BLaER1 (cell line): ENCODE measurements around the gene APC2.
A peak's percentile ranks its signal among the peaks of the same experiment; 100 is the strongest.
"Not testable (repeated sequence)": the region's sequence is repeated elsewhere in the genome, so short reads cannot be mapped to it uniquely, and the experiment has no call there.

Source experiments
- H3K27ac ChIP-seq: shearing (Covaris generic); formaldehyde crosslinking; 2 replicates; pipeline ENCODE4 v1.8.1; 2022
- H3K27me3 ChIP-seq: shearing (Covaris generic); formaldehyde crosslinking; 2 replicates; pipeline ENCODE4 v1.8.1; 2022
- H3K36me3 ChIP-seq: shearing (Covaris generic); formaldehyde crosslinking; 2 replicates; pipeline ENCODE4 v1.8.1; 2022
- H3K4me1 ChIP-seq: shearing (Covaris generic); formaldehyde crosslinking; 2 replicates; pipeline ENCODE4 v1.8.1; 2022
- H3K4me2 ChIP-seq: shearing (Covaris generic); formaldehyde crosslinking; 2 replicates; pipeline ENCODE4 v1.8.1; 2022
- H3K4me3 ChIP-seq: shearing (Covaris generic); formaldehyde crosslinking; 2 replicates; pipeline ENCODE4 v1.8.1; 2022
- H3K9ac ChIP-seq: shearing (Covaris generic); formaldehyde crosslinking; 2 replicates; pipeline ENCODE4 v1.8.1; 2022
- H3K9me3 ChIP-seq: shearing (Covaris generic); formaldehyde crosslinking; 2 replicates; pipeline ENCODE4 v1.8.1; 2022
- H4K20me1 ChIP-seq: shearing (Covaris generic); formaldehyde crosslinking; 2 replicates; pipeline ENCODE4 v1.8.1; 2022
- Cebpa-rat ChIP-seq: shearing (Covaris generic); IDR thresholded peaks from 2 replicates; pipeline ENCODE4 v1.8.1; 2022

The APC2 gene

DNA sequence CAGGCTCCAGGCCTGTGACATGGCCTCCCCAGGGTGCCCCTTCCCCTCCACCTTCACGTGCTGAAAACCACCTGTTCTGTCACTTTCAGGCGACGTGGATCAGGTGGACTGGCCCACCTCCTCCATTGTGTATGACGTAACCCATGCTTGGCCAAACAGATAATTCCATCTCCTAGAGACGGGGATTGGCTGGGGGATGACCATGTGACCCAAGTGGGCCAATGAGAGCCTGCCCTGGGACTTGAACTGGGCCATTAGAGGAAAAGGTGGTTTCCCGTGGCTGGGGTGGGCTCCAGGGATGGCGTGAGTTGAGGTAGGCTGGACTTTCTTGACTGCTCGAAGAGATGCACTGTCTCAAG is 66.5 kb downstream of the APC2 start:
- H3K27ac ChIP-seq, result no peak overlapping the region
- no peak overlapping the region for H3K4me3 ChIP-seq
- TF ChIP-seq Cebpa-rat, result no peak
- H4K20me1 ChIP-seq, result peaks cover 8% of the 10 kb centered on the region
- no peak overlapping the region for H3K9ac ChIP-seq
- no peaks in the 10 kb centered on the region for H3K36me3 ChIP-seq
- H3K4me1 ChIP-seq, result peaks cover 31% of the 10 kb centered on the region
- H3K4me2 ChIP-seq, result no peak overlapping the region
- peaks cover 24% of the 10 kb centered on the region for H3K27me3 ChIP-seq
- no peaks in the 10 kb centered on the region for H3K9me3 ChIP-seq

DNA sequence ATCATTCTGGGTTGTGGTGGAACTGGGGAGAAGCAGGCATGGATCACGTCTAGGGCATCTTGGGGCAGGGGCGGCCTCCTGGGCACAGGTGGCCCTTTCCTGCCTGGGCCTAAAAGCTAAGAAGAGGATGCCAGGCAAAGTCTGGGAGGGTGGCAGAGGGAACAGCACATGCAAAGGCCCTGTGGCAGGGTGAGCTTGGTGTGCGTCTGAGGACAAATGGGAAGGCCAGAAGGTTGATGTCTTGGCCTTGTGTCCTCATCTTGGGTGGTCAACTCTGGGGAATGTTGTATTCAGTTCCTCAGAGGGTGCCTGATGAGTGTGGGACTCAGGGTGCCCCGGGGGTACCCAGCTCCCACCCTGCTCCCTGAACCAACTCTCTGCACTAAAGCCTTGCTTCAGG is 68.5 kb downstream of the APC2 start:
- TF ChIP-seq Cebpa-rat, result no peak
- H3K4me2 ChIP-seq, result no peak overlapping the region
- peaks cover 27% of the 10 kb centered on the region for H3K4me1 ChIP-seq
- no peak overlapping the region for H3K9ac ChIP-seq
- H3K27me3 ChIP-seq, result peaks cover 12% of the 10 kb centered on the region
- H3K4me3 ChIP-seq, result no peak overlapping the region
- no peaks in the 10 kb centered on the region for H3K36me3 ChIP-seq
- no peak overlapping the region for H3K27ac ChIP-seq
- no peaks in the 10 kb centered on the region for H3K9me3 ChIP-seq
- no peaks in the 10 kb centered on the region for H4K20me1 ChIP-seq

DNA sequence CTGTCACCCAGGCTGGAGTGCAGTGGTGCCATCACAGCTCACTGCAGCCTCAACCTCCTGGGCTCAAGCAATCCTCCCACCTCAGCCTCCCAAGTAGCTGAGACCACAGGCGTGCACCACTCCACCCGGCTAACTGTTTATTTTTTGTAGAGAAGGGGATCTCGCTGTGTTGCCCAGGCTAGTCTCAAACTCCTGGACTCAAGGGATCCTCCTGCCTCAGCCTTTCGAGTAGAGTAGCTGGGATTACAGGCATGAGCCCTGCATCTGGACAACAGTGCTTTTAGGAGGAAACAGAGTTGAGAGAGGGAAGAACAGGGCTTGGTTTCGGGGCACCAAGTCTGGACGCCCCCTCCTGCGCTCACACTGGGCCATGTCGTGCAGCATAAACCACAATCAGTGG is 69.9 kb downstream of the APC2 start:
- not testable (repeated sequence) for H3K9ac ChIP-seq, H3K27ac ChIP-seq, H3K36me3 ChIP-seq, H3K9me3 ChIP-seq, H4K20me1 ChIP-seq, H3K4me3 ChIP-seq
- peaks cover 17% of the 10 kb centered on the region for H3K27me3 ChIP-seq
- H3K4me2 ChIP-seq, result peak overlapping the region; percentile 77
- peaks cover 27% of the 10 kb centered on the region for H3K4me1 ChIP-seq

DNA sequence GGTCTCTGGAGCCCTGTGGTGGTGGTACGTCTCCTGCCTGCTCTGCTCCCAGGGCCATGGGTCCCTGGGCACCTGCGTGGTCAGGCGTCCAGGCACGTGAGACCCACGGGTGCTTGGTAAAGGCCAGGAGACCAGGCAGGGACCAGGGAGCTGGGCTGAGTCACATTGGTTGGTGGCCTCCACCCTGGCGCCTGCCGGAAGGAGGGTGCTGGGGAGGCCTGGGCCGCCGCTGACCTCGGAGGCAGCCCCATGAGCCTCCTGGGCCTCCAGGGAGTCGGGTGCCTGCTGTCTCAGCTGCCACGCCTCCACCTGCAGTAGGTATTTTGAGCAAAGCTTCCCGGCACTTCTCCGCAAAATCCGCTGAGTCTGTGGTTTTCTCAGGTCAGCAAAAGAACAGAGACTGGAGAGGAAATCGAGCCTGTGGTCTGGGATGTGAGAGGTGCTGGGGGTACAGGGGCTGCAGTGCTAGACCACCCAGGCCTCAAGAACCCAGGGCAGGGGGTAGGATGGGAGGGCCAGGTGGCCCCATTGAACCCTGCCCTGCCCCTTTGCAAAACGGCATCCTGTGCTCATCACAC is 70.4 kb downstream of the APC2 start:
- H3K9me3 ChIP-seq, result no peaks in the 10 kb centered on the region
- H3K4me2 ChIP-seq, result peak overlapping the region; percentile 77
- no peaks in the 10 kb centered on the region for H3K36me3 ChIP-seq
- H3K27me3 ChIP-seq, result peaks cover 22% of the 10 kb centered on the region
- peaks cover 27% of the 10 kb centered on the region for H3K4me1 ChIP-seq
- H3K4me3 ChIP-seq, result no peak overlapping the region
- H3K9ac ChIP-seq, result no peak overlapping the region
- TF ChIP-seq Cebpa-rat, result no peak
- H3K27ac ChIP-seq, result no peak overlapping the region
- H4K20me1 ChIP-seq, result no peaks in the 10 kb centered on the region

DNA sequence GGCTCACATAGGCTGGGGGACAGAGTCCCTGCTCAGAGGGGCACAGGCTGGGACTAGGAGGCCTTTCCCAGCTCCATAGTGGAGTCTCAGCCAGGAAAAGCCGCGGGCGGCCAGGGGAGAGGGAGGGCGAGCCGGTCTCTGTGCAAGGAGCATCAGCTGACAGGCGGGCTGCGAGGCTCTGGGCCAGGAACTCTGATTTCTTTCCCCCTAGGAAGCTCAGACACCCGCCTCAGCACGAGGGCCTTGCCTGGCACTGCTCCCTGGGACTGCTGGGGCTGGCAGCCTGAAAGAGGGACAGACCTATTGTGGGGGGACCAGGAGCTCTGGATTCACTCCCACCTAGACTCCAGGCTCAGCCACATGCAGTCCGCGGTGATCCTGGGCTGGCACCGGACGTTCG is 71.7 kb downstream of the APC2 start:
- Histone ChIP-seq H3K9me3 (no peaks in the 10 kb centered on the region), H3K27ac (no peak overlapping the region), H4K20me1 (no peaks in the 10 kb centered on the region), H3K4me3 (no peak overlapping the region), H3K4me1 (peaks cover 27% of the 10 kb centered on the region), H3K27me3 (peaks cover 28% of the 10 kb centered on the region), H3K9ac (no peak overlapping the region), H3K4me2 (peak overlapping the region; percentile 74), H3K36me3 (no peaks in the 10 kb centered on the region)
- TF ChIP-seq Cebpa-rat, result no peak

DNA sequence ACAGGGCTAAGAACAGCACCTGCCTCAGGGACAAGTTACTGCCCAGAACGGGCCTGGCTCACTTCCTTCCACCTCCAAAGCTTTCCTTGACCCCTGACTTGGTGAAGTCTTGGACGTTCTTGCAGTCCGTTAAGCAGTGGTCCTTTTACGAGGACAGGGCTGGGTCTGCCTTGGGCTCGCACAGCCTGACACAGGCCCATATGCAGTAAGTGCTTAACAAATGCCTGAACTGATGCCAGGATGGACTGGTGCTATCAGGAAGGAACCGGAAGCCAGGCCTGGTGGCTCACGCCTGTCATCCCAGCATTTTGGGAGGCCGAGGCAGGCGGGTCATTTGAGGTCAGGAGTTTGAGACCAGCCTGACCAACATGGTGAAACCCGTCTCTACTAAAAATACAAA is 72.1 kb downstream of the APC2 start:
- peaks cover 27% of the 10 kb centered on the region for H3K4me1 ChIP-seq
- H3K27ac ChIP-seq, result no peak overlapping the region

DNA sequence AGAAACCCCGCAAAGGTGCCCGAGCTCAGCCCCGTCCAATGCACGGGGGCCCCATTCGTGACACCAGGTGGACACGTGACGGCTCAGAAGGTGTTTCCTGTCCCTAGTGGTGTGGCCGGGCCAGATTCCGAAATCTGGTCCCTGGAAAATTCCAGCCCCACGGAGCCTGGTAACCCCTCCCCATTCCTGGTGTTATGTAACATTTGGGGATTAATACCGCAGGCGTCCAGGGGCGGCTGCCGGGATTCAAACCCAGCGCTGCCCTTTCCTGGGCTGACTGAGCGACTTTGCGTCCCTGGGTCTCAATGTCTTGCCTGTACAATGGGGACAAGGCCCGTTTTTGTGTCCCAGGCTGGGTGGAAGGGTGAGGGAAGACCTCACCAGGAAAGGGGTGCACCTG is 72.9 kb downstream of the APC2 start:
- Histone ChIP-seq H3K4me1 (peaks cover 27% of the 10 kb centered on the region), H3K27me3 (peaks cover 28% of the 10 kb centered on the region), H3K9ac (no peak overlapping the region)

More for the DNA sequence above, 72.1 kb downstream of the APC2 start:
- Histone ChIP-seq H3K36me3 (no peaks in the 10 kb centered on the region), H3K27me3 (peaks cover 28% of the 10 kb centered on the region), H3K4me2 (peak overlapping the region; percentile 74), H3K9ac (no peak overlapping the region), H3K4me3 (no peak overlapping the region), H4K20me1 (no peaks in the 10 kb centered on the region), H3K9me3 (no peaks in the 10 kb centered on the region)
- no peak for TF ChIP-seq Cebpa-rat

More for the DNA sequence above, 72.9 kb downstream of the APC2 start:
- Histone ChIP-seq H4K20me1 (no peaks in the 10 kb centered on the region), H3K9me3 (no peaks in the 10 kb centered on the region), H3K36me3 (no peaks in the 10 kb centered on the region), H3K4me2 (peak overlapping the region; percentile 2; the same call in 1 of the 2 replicates), H3K27ac (no peak overlapping the region), H3K4me3 (no peak overlapping the region)
- TF ChIP-seq Cebpa-rat, result no peak
